Muscle of arm (tissue), 12 donors: ENCODE data around the gene BBS1. TPM values are rescaled to one million over a fixed set of nuclear protein-coding genes. Genes with fewer than 3 reads are reported as not detected.

Experiments used
- DNase-seq: peaks from one replicate; pipeline ENCODE4 v3.0.0-alpha.2; 2013
- polyA plus RNA-seq, 12 donors: library from polyadenylated mRNA; unstranded; fragments of 120-200 nt; gene quantifications; one replicate each; pipeline ENCODE4 v1.2.1, GENCODE V29; 2013; ENCODE audit not compliant: insufficient read length in 12 of 12

BBS1 gene
- polyA plus RNA-seq, 12 donors: 15.8 to 34.2 (median 20.8) TPM; not detected in 1

DNA sequence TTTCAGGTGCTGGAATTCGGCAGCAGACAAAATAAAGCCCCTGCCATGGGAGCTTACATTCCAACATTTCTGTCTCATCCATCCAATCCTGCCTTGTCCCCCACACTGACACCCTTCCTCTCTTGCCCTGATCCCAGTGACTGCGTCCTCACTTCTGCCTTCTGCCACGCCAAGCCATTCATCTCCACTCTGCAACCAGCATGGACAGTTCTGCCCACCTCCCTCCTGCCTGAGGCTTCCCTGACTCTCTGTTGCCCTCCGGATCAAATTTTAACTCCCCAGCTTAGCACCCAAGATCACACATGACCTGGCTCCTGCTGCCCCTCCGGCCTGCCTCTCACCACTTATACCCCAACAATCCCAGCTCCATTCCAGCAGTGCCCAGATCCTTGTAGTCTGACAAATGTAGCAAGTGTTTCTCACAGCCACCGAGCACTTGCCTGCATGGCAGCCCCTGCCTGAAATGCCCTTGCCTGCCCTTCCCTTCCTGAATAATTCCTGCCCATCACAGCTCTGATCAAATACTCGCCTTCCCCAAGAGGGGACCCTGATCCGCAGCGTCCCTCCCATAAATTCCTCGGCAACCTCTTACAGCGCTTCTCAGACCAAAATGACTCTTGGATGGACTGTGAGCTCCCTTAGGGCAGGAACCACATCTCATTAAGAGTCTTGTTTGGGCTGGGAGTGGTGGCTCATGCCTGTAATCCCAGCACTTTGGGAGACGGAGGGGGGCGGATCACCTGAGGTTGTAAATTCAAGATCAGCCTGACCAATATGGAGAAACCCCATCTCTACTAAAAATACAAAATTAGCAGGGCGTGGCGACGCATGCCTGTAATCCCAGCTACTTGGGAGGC is 38.6 kb downstream of the BBS1 start:
- DNase-seq: no peak

DNA sequence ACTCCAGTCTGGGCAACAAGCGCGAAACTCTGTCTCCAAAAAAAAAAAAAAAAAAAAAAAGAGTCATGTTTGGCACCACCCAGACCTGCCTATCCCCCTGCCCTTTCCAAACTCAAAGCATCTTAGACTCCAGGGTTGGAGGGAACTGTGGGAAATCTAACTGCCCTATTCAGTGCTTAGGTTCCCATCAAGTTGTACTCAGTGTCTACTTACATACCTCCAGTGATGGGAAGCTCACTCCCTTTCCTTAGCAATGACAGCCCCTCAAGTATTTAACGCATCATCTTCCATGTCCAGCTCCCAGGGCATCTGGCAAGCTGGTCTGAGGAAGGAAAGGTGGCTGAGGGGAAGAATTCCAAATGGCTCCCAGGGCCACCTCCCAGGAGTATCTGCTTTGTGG is 39.3 kb downstream of the BBS1 start:
- no peak for DNase-seq

DNA sequence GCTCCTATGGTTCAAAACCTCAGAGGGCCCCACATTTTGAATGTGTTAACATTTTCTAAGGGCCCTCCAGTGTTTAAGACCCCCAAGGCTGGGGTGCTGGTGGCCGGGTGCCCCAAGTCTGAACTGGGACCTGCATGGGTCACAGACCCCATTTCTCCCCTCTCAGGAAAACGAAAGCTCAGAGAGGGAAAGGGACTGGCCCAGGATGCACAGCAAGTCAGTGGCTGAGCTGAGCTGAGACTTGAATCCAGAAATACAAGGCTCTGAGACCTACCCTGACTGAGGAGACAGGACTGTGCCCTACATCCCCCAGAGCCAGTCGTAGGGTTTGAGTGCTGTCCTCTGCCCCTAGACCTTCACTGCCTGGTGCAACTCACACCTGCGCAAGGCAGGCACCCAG is 40.5 kb downstream of the BBS1 start:
- no peak for DNase-seq

- DNase-seq: no peak
These were observed 44.2 kb downstream of the BBS1 start for GRCh38 chr11:66554602-66555001.

- no peak for DNase-seq
These were observed 45.0 kb downstream of the BBS1 start for GRCh38 chr11:66555416-66555815.

DNA sequence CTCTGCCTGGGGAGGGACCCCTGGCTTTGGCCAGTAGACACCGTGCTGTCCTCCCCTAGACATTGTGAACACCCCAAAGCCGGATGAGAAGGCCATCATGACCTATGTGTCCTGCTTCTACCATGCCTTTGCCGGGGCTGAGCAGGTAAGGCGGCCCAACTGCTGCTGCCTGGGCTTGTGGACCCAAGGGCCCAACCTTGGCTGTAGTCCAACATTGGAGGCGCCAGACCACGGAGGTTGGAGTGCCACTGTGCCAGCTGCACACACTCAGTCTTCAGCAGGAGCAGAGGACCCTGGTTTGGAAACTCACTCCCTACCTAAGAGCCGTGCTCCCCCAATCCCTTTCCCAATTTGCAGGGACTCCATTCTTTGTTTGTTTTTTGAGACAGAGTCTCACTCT is 45.7 kb downstream of the BBS1 start:
- DNase-seq: no peak

DNA sequence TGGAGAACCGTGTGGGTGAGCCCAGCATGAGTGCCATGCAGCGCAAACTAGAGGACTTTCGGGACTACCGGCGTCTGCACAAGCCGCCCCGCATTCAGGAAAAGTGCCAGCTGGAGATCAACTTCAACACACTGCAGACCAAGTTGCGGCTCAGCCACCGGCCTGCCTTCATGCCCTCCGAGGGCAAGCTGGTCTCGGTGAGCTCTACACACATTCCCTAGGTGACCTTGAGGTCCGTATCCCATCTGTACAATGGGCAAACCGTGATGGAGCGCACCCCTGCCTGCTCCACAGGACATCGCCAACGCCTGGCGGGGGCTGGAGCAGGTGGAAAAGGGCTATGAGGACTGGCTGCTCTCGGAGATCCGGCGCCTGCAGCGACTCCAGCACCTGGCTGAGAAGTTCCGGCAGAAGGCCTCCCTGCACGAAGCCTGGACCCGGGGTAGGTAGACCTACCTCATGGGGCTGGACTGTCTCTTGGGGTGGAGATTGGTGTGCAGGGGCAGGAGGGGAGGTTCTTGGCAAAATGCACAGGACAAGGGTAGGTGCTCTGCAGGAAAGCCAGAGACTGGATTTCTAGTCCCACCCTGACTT is 47.4 kb downstream of the BBS1 start:
- DNase-seq: no peak

DNA sequence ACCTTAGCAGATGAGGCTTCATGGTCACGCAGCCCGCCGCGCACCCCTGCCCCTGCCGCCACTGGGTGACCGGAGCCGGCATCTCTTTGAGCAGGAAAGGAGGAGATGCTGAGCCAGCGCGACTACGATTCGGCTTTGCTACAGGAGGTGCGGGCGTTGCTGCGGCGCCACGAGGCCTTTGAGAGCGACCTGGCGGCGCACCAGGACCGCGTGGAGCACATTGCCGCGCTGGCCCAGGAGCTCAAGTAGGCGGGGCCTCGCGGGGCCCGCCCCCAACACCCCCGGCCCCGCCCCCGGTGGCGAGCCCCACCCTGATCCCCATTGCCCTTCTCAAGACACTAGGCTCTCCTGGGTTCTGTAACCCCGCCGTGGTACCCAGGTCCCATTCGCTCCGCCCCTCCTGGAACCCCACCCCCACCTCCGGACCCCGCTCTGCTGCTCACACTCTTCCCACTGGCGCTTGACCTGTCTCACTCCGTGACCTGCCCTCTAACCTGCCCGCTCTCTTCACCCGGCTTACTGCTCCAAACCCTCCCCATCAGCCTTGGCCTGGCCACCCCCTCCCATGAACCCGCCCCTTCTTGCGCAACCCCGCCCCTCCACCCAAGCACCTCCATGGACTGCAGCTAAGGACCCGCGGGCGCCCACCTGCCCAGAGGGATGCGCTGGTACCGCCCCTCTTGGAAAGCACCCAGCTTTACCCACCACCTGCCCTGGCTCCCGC is 48.9 kb downstream of the BBS1 start:
- no peak for DNase-seq

DNA sequence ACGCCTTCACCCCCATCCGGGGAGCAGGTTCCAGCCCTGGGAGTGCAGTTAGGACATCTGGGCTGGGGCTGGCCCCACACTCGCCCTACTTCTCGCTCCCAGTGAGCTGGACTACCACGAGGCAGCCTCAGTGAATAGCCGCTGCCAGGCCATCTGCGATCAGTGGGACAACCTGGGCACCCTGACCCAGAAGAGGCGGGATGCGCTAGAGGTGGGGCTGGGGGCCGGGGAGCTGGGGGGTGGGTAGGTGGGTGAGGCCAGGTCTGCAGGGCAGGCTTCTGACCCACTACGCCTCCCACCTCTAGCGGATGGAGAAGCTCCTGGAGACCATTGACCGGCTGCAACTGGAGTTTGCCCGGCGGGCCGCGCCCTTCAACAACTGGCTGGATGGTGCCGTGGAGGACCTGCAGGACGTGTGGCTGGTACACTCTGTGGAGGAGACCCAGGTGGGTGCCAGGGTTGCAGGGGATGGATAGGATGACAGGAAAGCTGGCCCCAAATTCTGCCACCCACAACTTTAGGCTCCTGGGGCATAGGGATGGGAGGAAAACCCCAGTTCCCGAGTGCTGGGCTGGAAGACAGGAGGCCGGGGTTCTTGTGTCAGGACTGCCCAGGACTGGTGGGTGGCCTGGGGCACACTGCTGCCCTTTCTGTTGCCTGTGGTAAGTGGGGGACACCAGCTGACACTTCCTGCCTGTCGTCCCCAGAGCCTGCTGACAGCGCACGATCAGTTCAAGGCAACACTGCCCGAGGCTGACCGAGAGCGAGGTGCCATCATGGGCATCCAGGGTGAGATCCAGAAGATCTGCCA is 49.6 kb downstream of the BBS1 start:
- DNase-seq: no peak

DNA sequence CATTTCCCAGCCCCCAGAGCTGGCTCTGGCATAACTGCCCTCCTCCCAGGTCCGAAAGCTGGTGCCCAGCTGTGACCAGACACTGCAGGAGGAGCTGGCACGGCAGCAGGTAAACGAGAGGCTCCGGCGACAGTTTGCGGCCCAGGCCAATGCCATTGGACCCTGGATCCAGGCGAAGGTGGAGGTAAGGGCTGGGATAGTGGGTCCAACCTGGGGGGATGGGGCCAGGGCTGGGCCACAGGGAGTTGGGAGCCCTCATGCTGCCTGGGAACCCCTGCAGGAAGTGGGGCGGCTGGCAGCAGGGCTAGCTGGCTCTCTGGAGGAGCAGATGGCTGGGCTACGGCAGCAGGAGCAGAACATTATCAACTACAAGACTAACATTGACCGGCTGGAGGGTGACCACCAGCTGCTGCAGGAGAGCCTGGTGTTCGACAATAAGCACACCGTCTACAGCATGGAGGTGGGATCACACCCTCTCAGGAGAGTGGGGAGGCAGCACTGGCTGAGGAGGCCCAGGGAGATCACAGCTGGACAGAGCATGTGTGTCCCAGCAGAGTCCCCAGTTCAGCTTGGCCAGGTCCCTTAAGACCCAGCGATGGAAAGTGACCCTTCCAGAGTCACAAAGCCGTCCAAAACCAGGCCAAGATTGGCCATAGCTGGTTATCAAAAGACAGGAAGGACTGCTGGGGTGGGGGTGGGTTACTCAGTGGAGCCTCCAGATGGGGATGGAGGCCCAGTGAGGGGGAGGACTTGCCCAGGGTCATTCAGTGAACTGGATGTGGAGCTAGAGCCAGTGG is 50.9 kb downstream of the BBS1 start:
- DNase-seq: no peak

DNA sequence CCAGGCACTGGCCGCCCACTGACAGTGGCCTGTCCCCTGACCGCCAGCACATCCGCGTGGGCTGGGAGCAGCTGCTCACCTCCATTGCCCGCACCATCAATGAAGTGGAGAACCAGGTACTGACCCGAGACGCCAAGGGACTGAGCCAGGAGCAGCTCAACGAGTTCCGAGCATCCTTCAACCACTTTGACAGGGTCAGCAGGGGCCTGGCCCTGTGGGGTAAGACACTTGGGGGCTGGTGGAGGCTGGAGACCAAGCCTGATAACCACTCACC is 51.5 kb downstream of the BBS1 start:
- no peak for DNase-seq

DNA sequence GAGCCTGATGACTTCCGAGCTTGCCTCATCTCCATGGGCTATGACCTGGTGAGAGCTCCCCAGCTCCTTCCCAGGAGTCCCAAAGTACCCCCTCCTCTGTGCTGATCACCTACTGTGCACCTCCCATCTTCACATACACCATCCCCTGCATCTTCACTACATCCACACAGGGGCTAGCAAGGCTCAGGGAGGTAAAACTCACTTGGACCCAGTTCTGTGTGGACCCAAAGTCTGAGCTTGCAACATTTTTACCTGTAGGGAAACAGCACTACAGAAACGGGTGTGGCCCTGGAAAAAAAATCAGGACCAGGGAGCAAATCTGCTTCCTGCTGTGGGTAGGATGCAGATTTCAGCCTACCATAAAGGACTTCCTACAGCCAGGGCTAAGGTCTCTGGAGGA is 51.8 kb downstream of the BBS1 start:
- DNase-seq: no peak

DNA sequence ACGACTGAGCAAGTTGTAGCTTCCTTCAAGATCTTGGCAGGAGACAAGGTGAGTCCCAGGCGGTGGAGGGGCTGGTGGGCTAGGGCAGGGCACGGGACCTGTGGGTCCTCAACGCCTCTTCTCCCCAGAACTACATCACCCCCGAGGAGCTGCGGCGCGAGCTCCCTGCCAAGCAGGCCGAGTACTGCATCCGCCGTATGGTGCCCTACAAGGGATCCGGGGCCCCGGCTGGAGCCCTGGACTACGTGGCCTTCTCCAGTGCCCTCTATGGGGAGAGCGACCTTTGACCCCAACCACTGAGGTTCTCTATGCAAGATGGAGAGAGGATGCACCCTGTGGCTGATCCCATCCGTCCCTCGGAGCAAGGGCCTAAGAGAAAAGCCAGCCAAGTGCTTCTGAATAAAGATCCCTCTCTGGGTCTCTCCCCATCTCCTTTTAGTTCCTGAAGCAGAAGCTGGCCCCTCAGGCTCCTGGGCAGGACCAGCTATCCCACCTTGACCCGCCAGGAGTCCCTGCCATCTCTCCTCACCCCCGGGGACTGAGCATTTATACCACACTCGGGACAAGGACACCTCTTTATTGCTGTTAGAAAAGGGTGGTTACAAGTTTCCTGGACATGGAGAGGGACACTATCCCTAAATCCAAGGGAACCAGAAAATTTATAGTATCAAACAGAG is 52.6 kb downstream of the BBS1 start:
- no peak for DNase-seq

GRCh38 chr11:66563832-66564231 is 53.4 kb downstream of the BBS1 start:
- no peak for DNase-seq

GRCh38 chr11:66564538-66564937 is 54.1 kb downstream of the BBS1 start:
- DNase-seq: no peak

DNA sequence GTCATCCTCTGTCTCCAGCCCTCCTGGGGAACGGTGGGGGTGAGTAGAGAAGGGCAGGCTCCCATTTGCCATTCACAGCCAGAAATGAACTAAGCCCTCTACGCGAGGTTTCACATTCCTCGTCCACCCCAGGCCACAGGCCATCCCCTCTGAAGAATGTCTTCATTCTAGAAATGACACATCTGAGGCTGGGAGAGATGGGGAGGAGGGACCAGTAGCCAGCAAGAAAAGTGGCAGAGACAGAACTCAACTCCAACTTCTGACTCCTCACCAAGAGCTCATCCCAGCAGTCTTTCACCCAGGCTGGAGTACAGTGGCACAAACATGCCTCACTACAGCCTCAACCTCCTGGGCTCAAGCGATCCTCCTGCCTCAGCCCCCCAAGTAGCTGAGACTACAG is 54.5 kb downstream of the BBS1 start:
- DNase-seq: no peak

DNA sequence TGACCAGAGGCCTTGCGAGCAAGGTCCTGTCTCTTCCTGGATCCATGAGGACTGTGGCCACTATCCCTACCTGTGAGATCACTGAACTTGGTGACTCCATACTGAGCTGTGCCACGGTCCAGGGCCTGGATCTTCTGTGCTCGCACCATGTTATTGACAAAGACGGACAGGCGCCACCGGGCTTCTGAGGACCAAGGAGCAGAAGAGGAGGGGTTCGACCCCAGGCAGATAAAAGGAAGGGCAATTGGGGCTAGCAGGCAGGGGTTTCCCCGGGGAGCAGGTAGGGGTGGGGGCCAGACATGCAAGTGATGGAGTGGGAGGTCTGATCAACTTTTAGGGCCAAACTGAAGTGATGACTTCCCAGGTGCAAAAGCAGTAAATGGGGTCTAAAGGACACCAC is 55.8 kb downstream of the BBS1 start:
- DNase-seq: no peak

- no peak for DNase-seq
These were observed 57.3 kb downstream of the BBS1 start for GRCh38 chr11:66567787-66568123.

- peak; percentile 73 for DNase-seq
These were observed 57.9 kb downstream of the BBS1 start, which contains the start of gene CTSF for GRCh38 chr11:66568124-66568916. Gene CTSF, minus strand, starts transcription at chr11:66568606. Its CDS starts 120 bp downstream, at chr11:66568486.

DNA sequence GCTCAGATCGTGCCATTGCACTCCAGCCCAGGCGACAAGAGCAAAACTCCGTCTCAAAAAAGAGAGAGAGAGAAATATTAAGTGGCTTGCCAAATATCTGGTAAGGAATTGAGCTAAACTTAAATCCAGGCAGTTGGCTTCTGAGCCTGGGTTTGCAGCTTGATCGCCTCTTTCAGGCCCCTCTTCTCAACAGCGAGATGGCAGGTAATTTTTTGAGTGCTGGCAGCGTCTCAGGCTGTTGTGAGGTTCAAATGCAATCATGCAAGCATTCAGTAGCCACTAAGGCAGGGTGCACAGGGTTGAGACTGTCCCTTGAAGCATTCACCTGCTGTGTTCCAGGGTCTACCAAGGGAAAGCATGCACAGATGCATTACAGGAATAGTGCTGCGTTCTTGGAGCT is 58.6 kb downstream of the BBS1 start:
- DNase-seq: no peak
